GM23248 (cell line): ENCODE measurements around the gene RHCE. TPM values are rescaled to one million over a fixed set of nuclear protein-coding genes. Genes with fewer than 3 reads are reported as not detected.
"Not testable (repeated sequence)": the region's sequence is repeated elsewhere in the genome, so short reads cannot be mapped to it uniquely, and the experiment has no call there.

Experiments used
- DNase-seq: peaks from one replicate; pipeline ENCODE4 v3.0.0-alpha.2; 2015
- H2AFZ ChIP-seq: fragments of 200-600 bp; sonication (generic); 2 replicates; pipeline ENCODE4 v1.6.1; 2016; ENCODE audit warnings: antibody characterized with exemption
- H3F3A ChIP-seq: fragments of 200-600 bp; sonication (generic); 2 replicates; pipeline ENCODE4 v1.6.1; 2016; ENCODE audit warnings: mild to moderate bottlenecking, antibody characterized with exemption, mixed run types; ENCODE audit not compliant: insufficient read depth
- H3K27ac ChIP-seq: fragments of 200-600 bp; sonication (generic); 2 replicates; pipeline ENCODE4 v1.5.1; 2016; ENCODE audit warnings: mild to moderate bottlenecking
- H3K27me3 ChIP-seq: fragments of 200-600 bp; sonication (generic); replicated peaks from 2 replicates; pipeline ENCODE4 v1.6.1; 2016; ENCODE audit warnings: mild to moderate bottlenecking; ENCODE audit not compliant: insufficient read depth
- H3K36me3 ChIP-seq: fragments of 200-600 bp; sonication (generic); 2 replicates; pipeline ENCODE4 v1.6.1; 2016; ENCODE audit warnings: low read depth, mild to moderate bottlenecking
- H3K4me1 ChIP-seq: fragments of 200-600 bp; sonication (generic); 2 replicates; pipeline ENCODE4 v1.6.1; 2016; ENCODE audit warnings: mild to moderate bottlenecking; ENCODE audit not compliant: insufficient read depth
- H3K4me2 ChIP-seq: fragments of 200-600 bp; sonication (generic); one replicate; pipeline ENCODE4 v1.6.1; 2016; ENCODE audit warnings: mild to moderate bottlenecking; ENCODE audit not compliant: unreplicated experiment
- H3K4me3 ChIP-seq: fragments of 200-600 bp; sonication (generic); 2 replicates; pipeline ENCODE4 v1.5.1; 2016; ENCODE audit warnings: mild to moderate bottlenecking
- H3K79me2 ChIP-seq: fragments of 200-600 bp; sonication (generic); 2 replicates; pipeline ENCODE4 v1.6.1; 2016; ENCODE audit warnings: mild to moderate bottlenecking; ENCODE audit not compliant: insufficient read depth
- H3K9ac ChIP-seq: fragments of 200-600 bp; sonication (generic); 2 replicates; pipeline ENCODE4 v1.6.1; 2016; ENCODE audit warnings: mild to moderate bottlenecking
- H3K9me2 ChIP-seq: fragments of 200-600 bp; sonication (generic); 2 replicates; pipeline ENCODE4 v1.6.1; 2016; ENCODE audit warnings: mixed run types, mild to moderate bottlenecking, moderate library complexity; ENCODE audit not compliant: insufficient read depth
- H3K9me3 ChIP-seq: fragments of 200-600 bp; sonication (generic); one replicate; pipeline ENCODE4 v1.6.1; 2017; ENCODE audit warnings: low read depth
- H4K20me1 ChIP-seq: fragments of 200-600 bp; sonication (generic); 2 replicates; pipeline ENCODE4 v1.6.0; 2016; ENCODE audit not compliant: insufficient read depth
- EZH2 ChIP-seq: fragments of 200-600 bp; sonication (generic); IDR thresholded peaks from 2 replicates; pipeline ENCODE4 v1.6.1; 2018; ENCODE audit warnings: antibody characterized with exemption, mild to moderate bottlenecking; ENCODE audit not compliant: insufficient read depth, poor library complexity, severe bottlenecking
- EZH2phosphoT487 ChIP-seq: fragments of 200-600 bp; sonication (generic); IDR thresholded peaks from 2 replicates; pipeline ENCODE4 v1.6.1; 2018; ENCODE audit warnings: antibody characterized with exemption, moderate library complexity, mild to moderate bottlenecking, low read depth; ENCODE audit not compliant: insufficient read depth
- WGBS, 2 experiments: methylation state at CpG; one replicate each; pipeline ENCODE4 v1.1.6; 2015 to 2017; ENCODE audit warnings: low lambda C conversion rate in 2 of 2, low coverage in 1 of 2; ENCODE audit errors: missing lambda C conversion rate in 2 of 2; 5-methylcytosine and 5-hydroxymethylcytosine counted together
- in situ Hi-C: fragments of 300-500 bp; cut with MboI; formaldehyde crosslinking; loops from 2 replicates; pipeline ENCODE4 v1.15.0; 2020
- polyA plus RNA-seq: library from polyadenylated mRNA; unstranded; fragments of >200 nt; fragmentation: Nextera tagmentation; extraction: Ambion mirVana; gene quantifications from 2 replicates; pipeline ENCODE4 v1.2.1, GENCODE V29; 2016
- total RNA-seq: library from RNA; depleted of rRNA; stranded (reverse); fragments of >200 nt; shearing (Covaris generic); gene quantifications from 2 replicates; pipeline ENCODE4 v1.2.3, GENCODE V29; 2014

RHCE gene
- total and polyA plus RNA-seq, 2 experiments from 2014 or later = 0.43 to 0.90 TPM

- Histone ChIP-seq H2AFZ (no peak overlapping the region), H3K4me3 (no peak overlapping the region), H3F3A (peaks cover 4% of the 10 kb centered on the region; the same call in 1 of the 2 replicates), H4K20me1 (no peaks in the 10 kb centered on the region), H3K4me1 (0 out of 2 replicates have a peak, but pooled peaks cover 1% of the 10 kb centered on the region), H3K9me3 (no peaks in the 10 kb centered on the region), H3K27me3 (no peaks in the 10 kb centered on the region), H3K9ac (no peak overlapping the region), H3K4me2 (no peak overlapping the region), H3K27ac (no peak overlapping the region), H3K9me2 (no peaks in the 10 kb centered on the region), H3K36me3 (peaks cover 14% of the 10 kb centered on the region), H3K79me2 (peaks cover 28% of the 10 kb centered on the region)
- no peak for DNase-seq
- 85% methylated on average over 5 of the region's 5 CpGs for WGBS, 2 experiments
- in situ Hi-C loops = no loop called here
- TF ChIP-seq EZH2 (no peak), EZH2phosphoT487 (no peak)
Observed at GRCh38 chr1:25462732-25463131, 42.1 kb upstream of the RHCE start.

- Histone ChIP-seq H3K4me2 (no peak overlapping the region), H3K36me3 (peaks cover 14% of the 10 kb centered on the region), H3K4me1 (no peaks in the 10 kb centered on the region), H3K79me2 (peaks cover 28% of the 10 kb centered on the region), H3K9me2 (no peaks in the 10 kb centered on the region), H4K20me1 (no peaks in the 10 kb centered on the region), H3K27me3 (no peaks in the 10 kb centered on the region), H3K4me3 (no peak overlapping the region), H3K9ac (no peak overlapping the region), H3K9me3 (no peaks in the 10 kb centered on the region), H2AFZ (no peak overlapping the region), H3F3A (no peaks in the 10 kb centered on the region), H3K27ac (no peak overlapping the region)
- in situ Hi-C loops = no loop called here
- TF ChIP-seq EZH2 = no peak
- no peak for TF ChIP-seq EZH2phosphoT487
- no peak for DNase-seq
- 99 to 100% methylated on average over 2 of the region's 2 CpGs for WGBS, 2 experiments
Observed at GRCh38 chr1:25461849-25462248, 41.2 kb upstream of the RHCE start.

GRCh38 chr1:25460816-25461215 lies 40.2 kb upstream of the RHCE start:
- in situ Hi-C loops, H3K9me3 ChIP-seq, H3K4me1 ChIP-seq, H3K9ac ChIP-seq, DNase-seq, H4K20me1 ChIP-seq, H3K4me3 ChIP-seq, H3K9me2 ChIP-seq, H3K4me2 ChIP-seq, H3K27me3 ChIP-seq, H3K27ac ChIP-seq, H2AFZ ChIP-seq, H3F3A ChIP-seq: not testable (repeated sequence)
- 75 to 79% methylated on average over 4 of the region's 4 CpGs for WGBS, 2 experiments
- peaks cover 25% of the 10 kb centered on the region for H3K79me2 ChIP-seq
- peaks cover 20% of the 10 kb centered on the region for H3K36me3 ChIP-seq

- TF ChIP-seq EZH2 = no peak
- no peak for TF ChIP-seq EZH2phosphoT487
- WGBS, 2 experiments = 95 to 97% methylated on average over 3 of the region's 3 CpGs
- Histone ChIP-seq H3K9me3 (no peaks in the 10 kb centered on the region), H4K20me1 (no peaks in the 10 kb centered on the region), H2AFZ (no peak overlapping the region), H3K9me2 (no peaks in the 10 kb centered on the region), H3K4me3 (no peak overlapping the region), H3K27me3 (no peaks in the 10 kb centered on the region), H3K79me2 (peaks cover 17% of the 10 kb centered on the region), H3K36me3 (peaks cover 20% of the 10 kb centered on the region), H3K4me2 (no peak overlapping the region), H3K9ac (no peak overlapping the region), H3K27ac (no peak overlapping the region), H3F3A (no peaks in the 10 kb centered on the region), H3K4me1 (no peaks in the 10 kb centered on the region)
- in situ Hi-C loops = no loop called here
- no peak for DNase-seq
Observed at GRCh38 chr1:25460020-25460419, 39.4 kb upstream of the RHCE start.
